T-helper 2 cell treated with Interferon-gamma antibody and Interleukin-4, amounts not matched to agents 5 μg/mL and 100 μg/mL, for 36 hours (primary cell): Measurements from ENCODE around the gene ARPC1A.
"Not testable (repeated sequence)": the region's sequence is repeated elsewhere in the genome, so short reads cannot be mapped to it uniquely, and the experiment has no call there.

Source experiments
- DNase-seq: peaks from one replicate; pipeline ENCODE4 v3.0.0; 2021; ENCODE audit warnings: low spot score
- H3K27ac Mint-ChIP-seq: one replicate; pipeline ENCODE4 v1.8.0; 2021; ENCODE audit warnings: mild to moderate bottlenecking, mixed read lengths
- H3K27me3 Mint-ChIP-seq: one replicate; pipeline ENCODE4 v1.8.0; 2021; ENCODE audit warnings: low read depth, mixed read lengths
- H3K36me3 Mint-ChIP-seq: one replicate; pipeline ENCODE4 v1.8.0; 2021; ENCODE audit warnings: low read depth, mixed read lengths
- H3K4me1 Mint-ChIP-seq: one replicate; pipeline ENCODE4 v1.8.0; 2021; ENCODE audit warnings: low read depth, mixed read lengths
- H3K4me3 Mint-ChIP-seq: one replicate; pipeline ENCODE4 v1.8.0; 2022; ENCODE audit warnings: mild to moderate bottlenecking, moderate library complexity, mixed read lengths
- H3K9me3 Mint-ChIP-seq: one replicate; pipeline ENCODE4 v1.8.0; 2021; ENCODE audit warnings: mixed read lengths

ARPC1A gene

GRCh38 chr7:99308461-99309074 is 17.1 kb upstream of the ARPC1A start:
- no peak overlapping the region for H3K4me3 Mint-ChIP-seq
- H3K9me3 Mint-ChIP-seq, result no peaks in the 10 kb centered on the region
- peaks cover 2% of the 10 kb centered on the region for H3K27me3 Mint-ChIP-seq
- peaks cover 6% of the 10 kb centered on the region for H3K4me1 Mint-ChIP-seq
- DNase-seq, result no peak
- H3K36me3 Mint-ChIP-seq, result no peaks in the 10 kb centered on the region
- H3K27ac Mint-ChIP-seq, result no peak overlapping the region

- Mint-ChIP-seq H3K4me1 (peaks cover 8% of the 10 kb centered on the region), H3K27me3 (peaks cover 2% of the 10 kb centered on the region), H3K4me3 (no peak overlapping the region), H3K36me3 (no peaks in the 10 kb centered on the region), H3K27ac (no peak overlapping the region), H3K9me3 (no peaks in the 10 kb centered on the region)
- DNase-seq, result no peak
Observed at GRCh38 chr7:99309111-99309510, 16.6 kb upstream of the ARPC1A start.

- Mint-ChIP-seq H3K4me1 (peaks cover 13% of the 10 kb centered on the region), H3K27ac (no peak overlapping the region), H3K9me3 (no peaks in the 10 kb centered on the region), H3K27me3 (peaks cover 2% of the 10 kb centered on the region), H3K36me3 (no peaks in the 10 kb centered on the region), H3K4me3 (no peak overlapping the region)
- no peak for DNase-seq
Observed at GRCh38 chr7:99310004-99310403, 15.7 kb upstream of the ARPC1A start.

GRCh38 chr7:99311702-99312101 is 14.0 kb upstream of the ARPC1A start:
- H3K9me3 Mint-ChIP-seq, result no peaks in the 10 kb centered on the region
- H3K27ac Mint-ChIP-seq, result no peak overlapping the region
- H3K4me1 Mint-ChIP-seq, result peaks cover 13% of the 10 kb centered on the region
- H3K36me3 Mint-ChIP-seq, result no peaks in the 10 kb centered on the region
- H3K4me3 Mint-ChIP-seq, result no peak overlapping the region
- DNase-seq, result no peak
- H3K27me3 Mint-ChIP-seq, result peaks cover 2% of the 10 kb centered on the region

GRCh38 chr7:99312316-99313203 is 13.1 kb upstream of the ARPC1A start:
- Mint-ChIP-seq H3K36me3 (no peaks in the 10 kb centered on the region), H3K9me3 (no peaks in the 10 kb centered on the region), H3K27ac (no peak overlapping the region), H3K4me1 (peaks cover 13% of the 10 kb centered on the region), H3K27me3 (peaks cover 2% of the 10 kb centered on the region), H3K4me3 (peak overlapping the region; percentile 46)
- DNase-seq, result peak; percentile 56

- Mint-ChIP-seq H3K9me3 (no peaks in the 10 kb centered on the region), H3K36me3 (no peaks in the 10 kb centered on the region), H3K27ac (no peak overlapping the region), H3K4me3 (peak overlapping the region; percentile 46), H3K27me3 (peaks cover 2% of the 10 kb centered on the region), H3K4me1 (peaks cover 13% of the 10 kb centered on the region)
- no peak for DNase-seq
Observed at GRCh38 chr7:99313204-99313573, 12.5 kb upstream of the ARPC1A start.

GRCh38 chr7:99314504-99314903 is 11.2 kb upstream of the ARPC1A start:
- no peak overlapping the region for H3K27ac Mint-ChIP-seq
- peak; percentile 27 for DNase-seq
- peaks cover 2% of the 10 kb centered on the region for H3K27me3 Mint-ChIP-seq
- H3K4me3 Mint-ChIP-seq, result no peak overlapping the region
- H3K4me1 Mint-ChIP-seq, result peaks cover 13% of the 10 kb centered on the region
- H3K9me3 Mint-ChIP-seq, result no peaks in the 10 kb centered on the region
- no peaks in the 10 kb centered on the region for H3K36me3 Mint-ChIP-seq

- Mint-ChIP-seq H3K36me3 (no peaks in the 10 kb centered on the region), H3K4me3 (no peak overlapping the region), H3K4me1 (peaks cover 3% of the 10 kb centered on the region), H3K9me3 (no peaks in the 10 kb centered on the region), H3K27ac (no peak overlapping the region), H3K27me3 (peaks cover 2% of the 10 kb centered on the region)
- no peak for DNase-seq
Observed at GRCh38 chr7:99320371-99320770, 5.3 kb upstream of the ARPC1A start.

GRCh38 chr7:99322659-99323058 is 3.0 kb upstream of the ARPC1A start:
- not testable (repeated sequence) for H3K9me3 Mint-ChIP-seq, DNase-seq, H3K27me3 Mint-ChIP-seq, H3K4me3 Mint-ChIP-seq, H3K27ac Mint-ChIP-seq
- peaks cover 15% of the 10 kb centered on the region for H3K4me1 Mint-ChIP-seq
- peaks cover 11% of the 10 kb centered on the region for H3K36me3 Mint-ChIP-seq

- peak overlapping the region; percentile 84 for H3K27ac Mint-ChIP-seq
- H3K27me3 Mint-ChIP-seq, result peaks cover 2% of the 10 kb centered on the region
- H3K4me3 Mint-ChIP-seq, result peak overlapping the region; percentile 92
Observed at GRCh38 chr7:99324559-99324958, 1.1 kb upstream of the ARPC1A start.

GRCh38 chr7:99325001-99325493 is 651 bp upstream of the ARPC1A start:
- no peak for DNase-seq
- peak overlapping the region; percentile 92 for H3K4me3 Mint-ChIP-seq
- H3K27me3 Mint-ChIP-seq, result peaks cover 2% of the 10 kb centered on the region
- H3K4me1 Mint-ChIP-seq, result peaks cover 27% of the 10 kb centered on the region
- H3K27ac Mint-ChIP-seq, result peak overlapping the region; percentile 84
- no peaks in the 10 kb centered on the region for H3K9me3 Mint-ChIP-seq
- peaks cover 13% of the 10 kb centered on the region for H3K36me3 Mint-ChIP-seq

More at GRCh38 chr7:99324559-99324958, 1.1 kb upstream of the ARPC1A start:
- H3K9me3 Mint-ChIP-seq, result no peaks in the 10 kb centered on the region
- H3K36me3 Mint-ChIP-seq, result peaks cover 13% of the 10 kb centered on the region
- DNase-seq, result no peak
- peaks cover 23% of the 10 kb centered on the region for H3K4me1 Mint-ChIP-seq

GRCh38 chr7:99326408-99326782 is 697 bp downstream of the ARPC1A start:
- Mint-ChIP-seq H3K36me3 (peaks cover 18% of the 10 kb centered on the region), H3K4me3 (peak overlapping the region; percentile 92), H3K27ac (peak overlapping the region; percentile 84), H3K27me3 (peaks cover 2% of the 10 kb centered on the region), H3K4me1 (peaks cover 38% of the 10 kb centered on the region), H3K9me3 (no peaks in the 10 kb centered on the region)
- no peak for DNase-seq

GRCh38 chr7:99330314-99330961 is 4.7 kb downstream of the ARPC1A start:
- H3K27ac Mint-ChIP-seq, result peak overlapping the region; percentile 90
- H3K4me1 Mint-ChIP-seq, result peaks cover 38% of the 10 kb centered on the region
- not testable (repeated sequence) for H3K9me3 Mint-ChIP-seq, H3K27me3 Mint-ChIP-seq
- DNase-seq, result peak; percentile 40
- H3K4me3 Mint-ChIP-seq, result peak overlapping the region; percentile 81
- peaks cover 38% of the 10 kb centered on the region for H3K36me3 Mint-ChIP-seq

- H3K9me3 Mint-ChIP-seq, result no peaks in the 10 kb centered on the region
- peaks cover 39% of the 10 kb centered on the region for H3K36me3 Mint-ChIP-seq
- DNase-seq, result peak; percentile 11
- peaks cover 38% of the 10 kb centered on the region for H3K4me1 Mint-ChIP-seq
- peak overlapping the region; percentile 90 for H3K27ac Mint-ChIP-seq
- H3K27me3 Mint-ChIP-seq, result no peaks in the 10 kb centered on the region
- no peak overlapping the region for H3K4me3 Mint-ChIP-seq
Observed at GRCh38 chr7:99331002-99331401, 5.3 kb downstream of the ARPC1A start.
